Measurements from ENCODE around the gene CTSL.

DNA sequence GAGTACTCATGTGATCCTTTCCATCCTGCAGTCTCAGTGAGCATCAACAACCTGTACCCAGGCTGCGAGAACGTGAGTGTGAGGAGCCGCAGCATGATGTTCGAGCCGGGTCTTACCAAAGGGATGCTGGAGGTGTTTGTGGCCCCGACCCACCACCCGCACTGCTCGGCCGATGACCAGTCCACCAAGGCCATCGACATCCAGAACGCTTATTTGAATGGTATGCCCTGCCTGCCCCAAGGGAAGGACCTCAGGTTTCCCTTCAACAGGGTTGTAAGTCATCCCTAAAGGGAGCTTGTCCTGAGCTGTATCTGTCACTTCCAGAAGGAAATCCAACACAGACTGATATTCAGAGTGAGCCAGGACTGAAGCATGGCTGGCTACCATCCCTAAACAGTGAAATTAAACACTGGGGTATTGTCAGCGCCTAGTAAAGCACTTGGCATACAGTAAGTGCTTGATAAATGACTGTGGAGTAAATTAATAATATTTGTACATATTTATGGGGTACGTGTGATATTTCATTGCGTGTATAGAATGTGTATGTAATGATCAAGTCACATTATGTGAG lies 39.3 kb upstream of the CTSL start:
- TF ChIP-seq, protein P1, sequence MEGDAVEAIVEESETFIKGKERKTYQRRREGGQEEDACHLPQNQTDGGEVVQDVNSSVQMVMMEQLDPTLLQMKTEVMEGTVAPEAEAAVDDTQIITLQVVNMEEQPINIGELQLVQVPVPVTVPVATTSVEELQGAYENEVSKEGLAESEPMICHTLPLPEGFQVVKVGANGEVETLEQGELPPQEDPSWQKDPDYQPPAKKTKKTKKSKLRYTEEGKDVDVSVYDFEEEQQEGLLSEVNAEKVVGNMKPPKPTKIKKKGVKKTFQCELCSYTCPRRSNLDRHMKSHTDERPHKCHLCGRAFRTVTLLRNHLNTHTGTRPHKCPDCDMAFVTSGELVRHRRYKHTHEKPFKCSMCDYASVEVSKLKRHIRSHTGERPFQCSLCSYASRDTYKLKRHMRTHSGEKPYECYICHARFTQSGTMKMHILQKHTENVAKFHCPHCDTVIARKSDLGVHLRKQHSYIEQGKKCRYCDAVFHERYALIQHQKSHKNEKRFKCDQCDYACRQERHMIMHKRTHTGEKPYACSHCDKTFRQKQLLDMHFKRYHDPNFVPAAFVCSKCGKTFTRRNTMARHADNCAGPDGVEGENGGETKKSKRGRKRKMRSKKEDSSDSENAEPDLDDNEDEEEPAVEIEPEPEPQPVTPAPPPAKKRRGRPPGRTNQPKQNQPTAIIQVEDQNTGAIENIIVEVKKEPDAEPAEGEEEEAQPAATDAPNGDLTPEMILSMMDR (IDR thresholded peaks at IDR 0.05) = no peak
- no peak for TF ChIP-seq POLR2A (IDR thresholded peaks at IDR 0.05)

Measured in heart left ventricle (tissue), 13 donors.